CD8-positive, alpha-beta memory T cell (primary cell): ENCODE measurements around the gene AGFG2. TPM values are rescaled to one million over a fixed set of nuclear protein-coding genes. Genes with fewer than 3 reads are reported as not detected.

ENCODE experiments used
- CTCF ChIA-PET: fragments of 350-600 bp; sonication (Branson Sonifier 250); formaldehyde crosslinking; loops from one replicate; lab custom pipeline; 2021; ENCODE audit warnings: antibody characterized with exemption; lab: Charles Lee
- POLR2A ChIA-PET: fragments of 350-600 bp; sonication (Branson Sonifier 250); formaldehyde crosslinking; loops from one replicate; lab custom pipeline; 2021; ENCODE audit warnings: antibody characterized with exemption; lab: Charles Lee
- DNase-seq, 5 donors: peaks; one replicate each; pipeline versions ENCODE4 v3.0.0 to v3.0.0-alpha.2; 2020 to 2022; ENCODE audit warnings: mixed read lengths in 1 of 5
- H3K27ac ChIP-seq: one replicate; pipeline ENCODE4 v1.7.0; 2013; ENCODE audit warnings: low read depth, mild to moderate bottlenecking, low read length, moderate library complexity
- H3K27me3 ChIP-seq: 2 replicates; pipeline ENCODE4 v1.7.0; 2013; ENCODE audit warnings: low read length, mild to moderate bottlenecking; ENCODE audit not compliant: insufficient read depth, poor library complexity, severe bottlenecking
- H3K36me3 ChIP-seq: 2 replicates; pipeline ENCODE4 v1.7.0; 2013; ENCODE audit warnings: mild to moderate bottlenecking, low read length, moderate library complexity; ENCODE audit not compliant: insufficient read depth
- H3K4me1 ChIP-seq: 2 replicates; pipeline ENCODE4 v1.7.0; 2013; ENCODE audit warnings: mild to moderate bottlenecking, low read length, moderate library complexity; ENCODE audit not compliant: insufficient read depth
- H3K4me3 ChIP-seq: 2 replicates; pipeline ENCODE4 v1.7.0; 2013; ENCODE audit warnings: mild to moderate bottlenecking, low read length
- H3K9me3 ChIP-seq: 2 replicates; pipeline ENCODE4 v1.7.0; 2013; ENCODE audit warnings: mild to moderate bottlenecking, low read length
- H3K27ac Mint-ChIP-seq, 8 donors: one replicate each; pipeline ENCODE4 v1.8.0; 2020 to 2021; ENCODE audit warnings: mixed read lengths in 8 of 8, mild to moderate bottlenecking in 6 of 8, inconsistent platforms in 3 of 8, moderate library complexity in 3 of 8
- H3K27me3 Mint-ChIP-seq, 2 donors: one replicate each; pipeline ENCODE4 v1.8.0; 2020 to 2021; ENCODE audit warnings: mixed read lengths in 2 of 2, mild to moderate bottlenecking in 1 of 2, moderate library complexity in 1 of 2
- H3K36me3 Mint-ChIP-seq, 3 donors: one replicate each; pipeline ENCODE4 v1.8.0; 2020 to 2021; ENCODE audit warnings: mixed read lengths in 3 of 3, inconsistent platforms in 1 of 3, mild to moderate bottlenecking in 1 of 3
- H3K4me1 Mint-ChIP-seq, 3 donors: one replicate each; pipeline ENCODE4 v1.8.0; 2020 to 2021; ENCODE audit warnings: mixed read lengths in 3 of 3, inconsistent platforms in 1 of 3, mild to moderate bottlenecking in 1 of 3
- H3K4me3 Mint-ChIP-seq, 7 donors: one replicate each; pipeline ENCODE4 v1.8.0; 2020 to 2021; ENCODE audit warnings: mixed read lengths in 7 of 7, mild to moderate bottlenecking in 6 of 7, moderate library complexity in 4 of 7, inconsistent platforms in 2 of 7
- H3K9me3 Mint-ChIP-seq, 5 donors: one replicate each; pipeline ENCODE4 v1.8.0; 2020 to 2022; ENCODE audit warnings: mixed read lengths in 5 of 5, mild to moderate bottlenecking in 3 of 5, moderate library complexity in 2 of 5, inconsistent platforms in 1 of 5
- polyA plus RNA-seq: library from polyadenylated mRNA; unstranded; fragments of 300-500 nt; fragmentation: Illumina TruSeq; gene quantifications from one replicate; pipeline ENCODE4 v1.2.3, GENCODE V29; 2021
- total RNA-seq, 2 experiments: library from RNA; stranded (reverse); gene quantifications; one replicate each; pipeline ENCODE4 v1.2.3, GENCODE V29; 2021

AGFG2 gene
- total and polyA plus RNA-seq, 3 experiments from 2014 or later = 36.2 to 63.1 (median 60.5) TPM

GRCh38 chr7:100556541-100556940 is 17.5 kb downstream of the AGFG2 start:
- H3K9me3 ChIP-seq = no peaks in the 10 kb centered on the region
- ChIA-PET POLR2A (no interaction called here), CTCF (interaction anchor here (1.4 to 16.7 kb wide), 3 partner anchors 15 to 87 kb away, joined by 3 to 174 read pairs (median 9); partner anchors contain the start of genes NYAP1 and TSC22D4)
- H3K4me1 ChIP-seq = peaks cover 9% of the 10 kb centered on the region
- DNase-seq = no peak
- H3K27ac Mint-ChIP-seq = peak overlapping the region in 4 of 8 donors; percentile 55 to 74 (median 66)
- H3K4me1 Mint-ChIP-seq = peaks cover 12 to 14% (median 14%) of the 10 kb centered on the region in 3 donors
- no peaks in the 10 kb centered on the region for H3K27me3 ChIP-seq
- H3K27ac ChIP-seq = no peak overlapping the region
- no peaks in the 10 kb centered on the region for H3K9me3 Mint-ChIP-seq
- H3K36me3 Mint-ChIP-seq = peaks cover 5 to 72% (median 22%) of the 10 kb centered on the region in 3 donors
- no peak overlapping the region for H3K4me3 Mint-ChIP-seq
- no peak overlapping the region for H3K4me3 ChIP-seq
- peaks cover 22% of the 10 kb centered on the region for H3K36me3 ChIP-seq
- no peaks in the 10 kb centered on the region for H3K27me3 Mint-ChIP-seq

- ChIA-PET CTCF (interaction anchor here (0.7 to 16.7 kb wide), 36 partner anchors 10 to 166 kb away, joined by 3 to 174 read pairs (median 6); partner anchors contain the start of genes AGFG2, FBXO24, LRCH4 and MOSPD3), POLR2A (interaction anchor here (0.8 to 2.3 kb wide), 8 partner anchors 10 to 90 kb away, joined by 3 to 13 read pairs (median 6); partner anchors contain the start of genes AGFG2, MOSPD3 and TSC22D4)
- Mint-ChIP-seq H3K9me3 (no peaks in the 10 kb centered on the region), H3K4me3 (no peak overlapping the region), H3K27me3 (no peaks in the 10 kb centered on the region), H3K27ac (peak overlapping the region in 5 of 8 donors; percentile 6 to 74 (median 69)), H3K4me1 (peaks cover 14 to 16% (median 14%) of the 10 kb centered on the region in 3 donors), H3K36me3 (peaks cover 5 to 76% (median 18%) of the 10 kb centered on the region in 3 donors)
- Histone ChIP-seq H3K36me3 (peaks cover 19% of the 10 kb centered on the region), H3K27me3 (no peaks in the 10 kb centered on the region), H3K4me1 (peaks cover 16% of the 10 kb centered on the region), H3K9me3 (no peaks in the 10 kb centered on the region), H3K4me3 (no peak overlapping the region), H3K27ac (no peak overlapping the region)
- DNase-seq = no peak
These were observed 20.1 kb downstream of the AGFG2 start for GRCh38 chr7:100559127-100559526.

GRCh38 chr7:100561491-100562194 is 22.6 kb downstream of the AGFG2 start:
- H3K9me3 ChIP-seq = no peaks in the 10 kb centered on the region
- peaks cover 14 to 18% (median 16%) of the 10 kb centered on the region in 3 donors for H3K4me1 Mint-ChIP-seq
- H3K27ac Mint-ChIP-seq = peak overlapping the region in 1 of 8 donors; percentile 29
- H3K4me3 ChIP-seq = no peak overlapping the region
- no peaks in the 10 kb centered on the region for H3K9me3 Mint-ChIP-seq
- H3K27me3 ChIP-seq = no peaks in the 10 kb centered on the region
- H3K27ac ChIP-seq = peak overlapping the region; percentile 24
- peaks cover under 1 to 65% (median 10%) of the 10 kb centered on the region in 3 donors for H3K36me3 Mint-ChIP-seq
- H3K27me3 Mint-ChIP-seq = peaks cover 0 to 1% of the 10 kb centered on the region in 2 donors
- ChIA-PET CTCF (interaction anchor here (0.8 to 16.7 kb wide), 7 partner anchors 14 to 164 kb away, joined by 3 to 174 read pairs (median 7); partner anchors contain the start of genes FBXO24, LRCH4, NYAP1 and POP7), POLR2A (interaction anchor here (1.1 kb wide), 1 partner anchor 25 kb away, joined by 3 read pairs; the partner anchor contains the start of genes FBXO24 and LRCH4)
- DNase-seq = no peak
- H3K36me3 ChIP-seq = peaks cover 6% of the 10 kb centered on the region
- peaks cover 17% of the 10 kb centered on the region for H3K4me1 ChIP-seq
- H3K4me3 Mint-ChIP-seq = peak overlapping the region in 1 of 7 donors; percentile 23

- ChIA-PET CTCF (interaction anchor here (0.8 to 16.7 kb wide), 13 partner anchors 15 to 163 kb away, joined by 3 to 174 read pairs (median 7); partner anchors contain the start of genes FBXO24, LRCH4, MOSPD3 and NYAP1), POLR2A (interaction anchor here (1.1 kb wide), 1 partner anchor 24 kb away, joined by 3 read pairs; the partner anchor contains the start of genes FBXO24 and LRCH4)
- H3K27me3 Mint-ChIP-seq = peaks cover 0 to 1% of the 10 kb centered on the region in 2 donors
- no peak overlapping the region for H3K27ac Mint-ChIP-seq
- no peaks in the 10 kb centered on the region for H3K9me3 Mint-ChIP-seq
- Histone ChIP-seq H3K27me3 (no peaks in the 10 kb centered on the region), H3K36me3 (peaks cover 5% of the 10 kb centered on the region), H3K4me1 (peaks cover 18% of the 10 kb centered on the region), H3K9me3 (no peaks in the 10 kb centered on the region), H3K27ac (no peak overlapping the region), H3K4me3 (no peak overlapping the region)
- no peak for DNase-seq
- H3K36me3 Mint-ChIP-seq = peaks cover 0 to 61% (median 7%) of the 10 kb centered on the region in 3 donors
- H3K4me3 Mint-ChIP-seq = peak overlapping the region in 1 of 7 donors; percentile 23
- peaks cover 14 to 21% (median 16%) of the 10 kb centered on the region in 3 donors for H3K4me1 Mint-ChIP-seq
These were observed 23.4 kb downstream of the AGFG2 start for GRCh38 chr7:100562195-100563099.

- no peak for DNase-seq
- H3K27ac ChIP-seq = no peak overlapping the region
- peaks cover 0 to 56% (median 6%) of the 10 kb centered on the region in 3 donors for H3K36me3 Mint-ChIP-seq
- peaks cover 0 to 1% of the 10 kb centered on the region in 2 donors for H3K27me3 Mint-ChIP-seq
- H3K9me3 Mint-ChIP-seq = no peaks in the 10 kb centered on the region
- CTCF ChIA-PET = interaction anchor here (0.6 to 16.7 kb wide), 23 partner anchors 8 to 289 kb away, joined by 3 to 174 read pairs (median 5); partner anchors contain the start of genes AGFG2, FBXO24, LRCH4 and MOSPD3
- H3K36me3 ChIP-seq = peaks cover 5% of the 10 kb centered on the region
- H3K4me3 Mint-ChIP-seq = no peak overlapping the region
- H3K27ac Mint-ChIP-seq = peak overlapping the region in 1 of 8 donors; percentile 29
- peaks cover 25% of the 10 kb centered on the region for H3K4me1 ChIP-seq
- no peak overlapping the region for H3K4me3 ChIP-seq
- POLR2A ChIA-PET = no interaction called here
- H3K4me1 Mint-ChIP-seq = peaks cover 14 to 27% (median 19%) of the 10 kb centered on the region in 3 donors
- H3K27me3 ChIP-seq = no peaks in the 10 kb centered on the region
- H3K9me3 ChIP-seq = no peaks in the 10 kb centered on the region
These were observed 24.1 kb downstream of the AGFG2 start for GRCh38 chr7:100563100-100563564.

GRCh38 chr7:100563809-100564400 is 24.9 kb downstream of the AGFG2 start:
- no peak overlapping the region for H3K27ac ChIP-seq
- no peaks in the 10 kb centered on the region for H3K27me3 ChIP-seq
- H3K27me3 Mint-ChIP-seq = peaks cover 0 to 1% of the 10 kb centered on the region in 2 donors
- peak; percentile 68 to 88 (median 77) for DNase-seq
- H3K4me3 ChIP-seq = no peak overlapping the region
- ChIA-PET CTCF (interaction anchor here (0.6 to 16.7 kb wide), 29 partner anchors 9 to 288 kb away, joined by 3 to 174 read pairs (median 5); partner anchors contain the start of genes AGFG2, FBXO24, LRCH4 and MOSPD3), POLR2A (interaction anchor here (0.7 to 2.6 kb wide), 4 partner anchors 9 to 123 kb away, joined by 3 to 10 read pairs (median 4); partner anchors contain the start of genes FBXO24 and LRCH4)
- no peaks in the 10 kb centered on the region for H3K9me3 Mint-ChIP-seq
- peaks cover 0 to 51% (median 5%) of the 10 kb centered on the region in 3 donors for H3K36me3 Mint-ChIP-seq
- H3K4me1 ChIP-seq = peaks cover 33% of the 10 kb centered on the region
- peaks cover 5% of the 10 kb centered on the region for H3K36me3 ChIP-seq
- H3K9me3 ChIP-seq = no peaks in the 10 kb centered on the region
- peaks cover 18 to 35% (median 25%) of the 10 kb centered on the region in 3 donors for H3K4me1 Mint-ChIP-seq
- no peak overlapping the region for H3K4me3 Mint-ChIP-seq
- peak overlapping the region in 4 of 8 donors; percentile 40 to 88 (median 66) for H3K27ac Mint-ChIP-seq
